ENCODE results near the gene VTA1.

- TF ChIP-seq CTCF (IDR thresholded peaks at IDR 0.05), result no peak
- TF ChIP-seq POLR2A (IDR thresholded peaks at IDR 0.05; ENCODE audit: low read depth), result no peak
- TF ChIP-seq POLR2AphosphoS5 (IDR thresholded peaks at IDR 0.05), result no peak
Observed at GRCh38 chr6:142254513-142254912, 107.5 kb downstream of the VTA1 start.

Data from esophagus muscularis mucosa (tissue), 3 donors.